HG02759 (cell line): Measurements from ENCODE around the gene FAT1.
"Not testable (repeated sequence)": the region's sequence is repeated elsewhere in the genome, so short reads cannot be mapped to it uniquely, and the experiment has no call there.

Experiments
- ATAC-seq: cut with Tn5 transposase; IDR thresholded peaks from one replicate; pipeline ENCODE4 v1.9.1; 2021; ENCODE audit warnings: mild to moderate bottlenecking, moderate library complexity; ENCODE audit not compliant: unreplicated experiment

FAT1 gene

GRCh38 chr4:186723292-186724057 is at the start of gene FAT1:
Gene FAT1, minus strand, starts transcription at chr4:186723856. Its CDS starts 14,029 bp downstream, at chr4:186709827.
- no peak for ATAC-seq

GRCh38 chr4:186772936-186773487 is 49.4 kb upstream of the FAT1 start:
- no peak for ATAC-seq

GRCh38 chr4:186771624-186772023 is 48.0 kb upstream of the FAT1 start:
- no peak for ATAC-seq

GRCh38 chr4:186770481-186771175 is 47.0 kb upstream of the FAT1 start:
- ATAC-seq = no peak

GRCh38 chr4:186767794-186768193 is 44.1 kb upstream of the FAT1 start:
- no peak for ATAC-seq

GRCh38 chr4:186765673-186766546 is 42.3 kb upstream of the FAT1 start:
- no peak for ATAC-seq

GRCh38 chr4:186765138-186765537 is 41.5 kb upstream of the FAT1 start:
- no peak for ATAC-seq

GRCh38 chr4:186764457-186764856 is 40.8 kb upstream of the FAT1 start:
- no peak for ATAC-seq

- ATAC-seq = no peak
These were observed 39.2 kb upstream of the FAT1 start for GRCh38 chr4:186762865-186763264.

- ATAC-seq = no peak
These were observed 38.7 kb upstream of the FAT1 start for GRCh38 chr4:186762361-186762760.

- not testable (repeated sequence) for ATAC-seq
These were observed 38.3 kb upstream of the FAT1 start for GRCh38 chr4:186761956-186762355.

- ATAC-seq = no peak
These were observed 37.7 kb upstream of the FAT1 start for GRCh38 chr4:186761393-186761792.

- no peak for ATAC-seq
These were observed 36.9 kb upstream of the FAT1 start for GRCh38 chr4:186760576-186760975.

GRCh38 chr4:186759990-186760389 is 36.3 kb upstream of the FAT1 start:
- ATAC-seq = no peak

- ATAC-seq = no peak
These were observed 35.5 kb upstream of the FAT1 start for GRCh38 chr4:186758929-186759682.

- ATAC-seq = no peak
These were observed 34.2 kb upstream of the FAT1 start for GRCh38 chr4:186757696-186758355.

GRCh38 chr4:186756550-186756949 is 32.9 kb upstream of the FAT1 start:
- not testable (repeated sequence) for ATAC-seq

- peak; percentile 72 for ATAC-seq
These were observed 32.2 kb upstream of the FAT1 start for GRCh38 chr4:186755550-186756519.

- ATAC-seq = no peak
These were observed 31.3 kb upstream of the FAT1 start for GRCh38 chr4:186754976-186755375.
